ENCODE data around the gene KCNG1. TPM values are rescaled to one million over a fixed set of nuclear protein-coding genes. Genes with fewer than 3 reads are reported as not detected.

The KCNG1 gene
- polyA plus RNA-seq, 4 donors = 3.3 to 9.4 (median 6.2) TPM

GRCh38 chr20:51036827-51037531, 14.1 kb upstream of the KCNG1 start:
- no peak for DNase-seq (ENCODE audit: low read depth in 4 of 4, low spot score in 2 of 4)

DNA sequence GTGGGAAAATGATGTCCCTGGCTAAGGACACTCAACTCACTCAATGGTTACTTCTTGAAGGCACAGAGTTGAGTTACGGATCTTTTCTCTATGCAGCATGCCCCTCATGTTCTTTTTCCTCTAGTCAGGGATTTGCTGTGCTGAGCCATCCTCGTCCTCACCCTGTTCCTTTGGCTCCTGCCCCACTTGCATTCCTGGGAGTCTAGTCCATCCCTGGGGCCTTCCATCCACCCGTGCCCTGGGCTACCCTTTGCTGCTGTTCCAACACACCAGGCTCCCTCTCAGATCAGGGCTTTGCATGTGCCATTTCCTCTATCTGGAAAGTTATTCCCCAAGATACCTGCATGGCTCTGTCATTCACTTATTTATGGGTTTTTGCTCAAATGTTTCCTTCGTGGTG, 13.3 kb upstream of the KCNG1 start:
- no peak for DNase-seq (ENCODE audit: low read depth in 4 of 4, low spot score in 2 of 4)

DNA sequence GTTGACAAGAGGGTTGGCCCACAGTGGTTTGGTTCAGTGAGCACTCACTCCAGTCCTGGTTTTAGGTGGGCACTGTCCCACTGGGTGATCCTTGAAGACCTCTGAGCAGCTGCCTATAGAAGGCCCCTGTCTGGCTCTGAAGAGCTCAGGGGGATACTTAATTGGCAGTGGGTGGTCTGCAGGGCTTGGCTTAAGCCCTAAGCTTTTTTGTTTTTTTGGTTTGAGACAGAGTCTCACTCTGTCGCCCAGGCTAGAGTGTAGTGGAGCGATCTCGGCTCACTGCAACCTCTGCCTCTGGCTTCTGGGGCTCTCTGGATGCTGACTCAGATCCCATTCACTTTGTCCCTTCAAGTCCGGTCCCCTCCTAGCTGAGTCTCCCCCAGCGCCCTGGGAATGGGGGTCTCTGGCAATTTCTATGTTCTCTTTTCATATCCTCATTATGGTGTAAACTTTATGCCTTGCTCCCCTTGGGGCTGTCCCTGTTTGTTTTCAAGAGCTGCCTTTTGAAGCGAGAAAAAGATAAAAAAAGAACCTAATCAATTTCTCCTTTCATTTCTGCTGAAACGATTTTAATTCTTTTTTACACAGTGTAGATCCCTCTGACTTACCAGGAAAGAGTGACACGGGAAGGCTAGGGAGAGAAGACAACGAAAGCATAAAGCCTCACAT, 12.2 kb upstream of the KCNG1 start:
- no peak for DNase-seq (ENCODE audit: low read depth in 4 of 4, low spot score in 2 of 4)

- DNase-seq (ENCODE audit: low read depth in 4 of 4, low spot score in 2 of 4) = no peak
These were observed 11.6 kb upstream of the KCNG1 start for GRCh38 chr20:51034476-51034875.

- no peak for DNase-seq (ENCODE audit: low read depth in 4 of 4, low spot score in 2 of 4)
These were observed 7.3 kb upstream of the KCNG1 start for GRCh38 chr20:51029963-51030920.

- DNase-seq (ENCODE audit: low read depth in 4 of 4, low spot score in 2 of 4) = no peak
These were observed 6.6 kb upstream of the KCNG1 start for GRCh38 chr20:51029556-51029955.

DNA sequence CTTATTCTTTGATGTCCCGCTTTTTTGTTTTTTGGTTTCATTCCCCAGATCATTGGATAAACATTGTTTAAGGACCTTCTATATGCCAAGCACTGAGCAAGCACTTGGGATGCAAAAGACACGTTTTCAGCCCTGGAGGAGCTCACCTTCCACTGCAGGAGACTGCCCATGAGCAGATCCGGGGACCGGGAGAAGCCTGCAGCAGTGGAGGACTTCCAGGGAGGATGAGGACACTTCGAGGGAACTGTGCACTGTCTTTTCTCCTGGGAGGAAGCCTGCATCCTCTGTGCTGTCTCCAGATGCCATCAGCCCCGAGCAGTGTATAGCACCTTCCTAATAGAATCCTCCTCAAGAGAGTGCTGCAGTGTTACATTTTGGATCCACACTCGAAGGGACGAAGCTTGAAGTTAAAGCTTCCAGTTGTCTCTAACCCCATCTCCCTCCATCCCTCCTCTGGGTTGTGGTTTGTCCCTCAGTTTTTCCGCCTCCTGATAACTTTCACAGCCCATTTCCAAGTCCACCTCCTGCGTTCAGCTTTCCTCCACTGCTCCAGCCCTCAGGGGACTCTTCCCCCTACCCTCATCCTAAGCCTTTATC, 5.8 kb upstream of the KCNG1 start:
- DNase-seq (ENCODE audit: low read depth in 4 of 4, low spot score in 2 of 4) = no peak

- no peak for DNase-seq (ENCODE audit: low read depth in 4 of 4, low spot score in 2 of 4)
These were observed 4.3 kb upstream of the KCNG1 start for GRCh38 chr20:51027035-51027795.

DNA sequence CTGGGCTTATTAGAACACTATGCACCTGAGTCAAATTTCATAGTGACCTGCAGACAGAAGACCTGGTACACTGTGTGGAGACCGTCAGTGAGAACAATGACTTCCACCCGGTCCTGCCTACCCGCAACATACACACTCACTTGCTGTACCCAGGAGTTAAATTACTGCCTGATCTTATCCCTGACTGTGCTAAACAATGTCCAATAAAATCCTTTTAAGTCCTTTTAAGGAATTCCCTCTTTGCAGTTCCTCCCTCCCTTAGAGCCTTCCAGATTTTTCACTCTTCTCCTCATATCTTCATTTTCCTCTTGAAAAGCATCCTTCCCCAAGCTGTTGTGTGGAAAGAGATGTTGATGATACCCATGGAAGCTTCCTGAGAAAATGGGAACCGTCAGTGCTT, 3.4 kb upstream of the KCNG1 start:
- DNase-seq (ENCODE audit: low read depth in 4 of 4, low spot score in 2 of 4) = no peak

GRCh38 chr20:51024761-51025160, 1.9 kb upstream of the KCNG1 start:
- no peak for DNase-seq (ENCODE audit: low read depth in 4 of 4, low spot score in 2 of 4)

DNA sequence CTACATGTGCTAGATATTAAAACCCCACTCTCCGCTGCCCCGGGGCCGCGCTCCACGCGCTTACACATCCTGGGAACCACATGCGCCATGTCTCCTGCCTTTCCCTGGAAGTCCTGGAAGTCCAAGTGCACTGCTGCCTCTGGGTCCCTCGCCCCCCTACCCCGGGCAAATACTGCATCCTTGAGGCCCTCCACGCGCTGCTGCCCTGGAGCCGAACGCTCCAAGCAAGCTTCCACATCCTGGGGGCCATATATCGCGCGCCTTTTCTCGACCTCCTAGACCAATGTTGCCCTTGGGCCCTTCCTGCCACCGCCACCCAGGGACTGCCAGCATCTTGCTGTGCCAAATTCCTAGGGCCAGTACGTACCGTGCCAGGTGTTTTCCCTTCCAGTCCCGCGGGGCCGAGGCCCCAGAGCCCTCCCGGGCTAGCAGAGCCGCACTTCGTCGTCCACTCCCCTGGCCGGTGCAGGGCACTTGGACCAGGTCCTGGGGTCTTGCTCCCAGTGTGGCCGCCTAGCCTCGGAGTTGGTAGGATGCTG, 779 bp upstream of the KCNG1 start:
- no peak for DNase-seq (ENCODE audit: low read depth in 4 of 4, low spot score in 2 of 4)

GRCh38 chr20:51022227-51022802, 592 bp downstream of the KCNG1 start:
- DNase-seq (ENCODE audit: low read depth in 4 of 4, low spot score in 2 of 4) = no peak

DNA sequence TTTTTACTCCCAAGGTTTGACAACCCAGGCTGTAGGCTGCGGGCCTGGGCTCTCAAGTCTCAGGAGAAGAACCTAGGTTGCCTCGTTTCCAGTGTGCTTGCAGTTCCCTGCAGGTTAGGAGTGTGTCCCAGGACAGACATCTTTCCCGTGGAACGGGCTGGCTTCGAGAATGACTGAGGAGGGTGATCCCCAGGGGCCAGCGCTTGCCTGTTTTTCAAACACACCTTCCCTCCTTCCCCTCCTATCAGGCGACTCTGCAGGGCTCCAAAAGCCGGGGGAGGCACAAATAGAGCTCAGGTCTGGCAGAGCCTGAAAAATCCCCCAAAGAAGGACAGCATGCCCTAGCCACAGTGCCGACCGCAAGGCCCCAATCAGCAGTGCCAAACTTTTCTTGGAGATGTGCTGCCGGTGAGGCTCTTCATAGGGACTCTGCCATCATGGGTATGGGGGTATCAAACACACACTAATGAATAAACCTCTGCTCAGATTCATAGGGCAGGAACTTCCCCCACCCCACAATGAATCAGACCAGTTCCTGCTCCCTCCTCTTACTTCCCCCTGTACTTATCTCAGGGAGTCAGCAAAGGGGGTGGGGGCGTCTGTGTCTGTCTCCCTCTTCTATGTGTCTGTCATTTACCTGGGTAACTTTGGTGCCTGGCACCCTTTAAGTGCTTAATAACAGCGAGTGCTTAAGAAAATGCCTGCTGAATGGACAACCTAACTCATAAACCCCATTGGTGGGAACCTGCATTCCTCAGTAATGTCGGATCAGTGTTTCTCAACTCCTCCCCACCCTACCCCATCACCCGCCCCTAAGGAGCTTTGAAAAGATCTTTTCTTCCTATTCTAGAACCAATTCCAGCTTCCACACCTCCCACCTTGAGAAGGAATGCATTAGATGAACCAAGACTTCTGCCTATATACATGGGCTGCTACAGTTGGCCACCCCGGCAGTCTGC, 1.6 kb downstream of the KCNG1 start:
- no peak for DNase-seq (ENCODE audit: low read depth in 4 of 4, low spot score in 2 of 4)

GRCh38 chr20:51020657-51021056, 2.2 kb downstream of the KCNG1 start:
- no peak for DNase-seq (ENCODE audit: low read depth in 4 of 4, low spot score in 2 of 4)

- DNase-seq (ENCODE audit: low read depth in 4 of 4, low spot score in 2 of 4) = no peak
These were observed 3.0 kb downstream of the KCNG1 start for GRCh38 chr20:51019656-51020592.

- DNase-seq (ENCODE audit: low read depth in 4 of 4, low spot score in 2 of 4) = no peak
These were observed 5.7 kb downstream of the KCNG1 start for GRCh38 chr20:51017251-51017650.

DNA sequence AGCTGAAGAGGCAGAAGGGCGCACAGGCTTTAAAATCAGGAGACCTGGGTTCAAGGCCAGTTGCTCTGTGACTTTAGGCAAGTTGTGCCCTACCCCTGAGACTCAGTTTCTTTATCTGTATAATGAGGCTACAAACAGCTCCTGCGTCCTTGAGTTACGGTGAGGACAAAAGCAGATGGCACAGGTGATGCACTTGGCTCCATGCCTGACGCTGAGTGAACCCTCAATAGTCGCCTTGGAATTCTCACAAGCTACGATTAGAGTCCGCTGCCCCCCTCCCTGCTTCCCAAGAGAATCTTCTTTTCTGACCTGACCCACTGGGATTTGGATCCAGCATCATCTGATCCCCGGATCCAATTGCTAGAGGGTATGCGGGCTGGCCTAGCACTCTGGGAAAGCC, 6.4 kb downstream of the KCNG1 start:
- no peak for DNase-seq (ENCODE audit: low read depth in 4 of 4, low spot score in 2 of 4)
